Central memory CD8-positive, alpha-beta T cell (primary cell): Measurements from ENCODE around the gene SLIT3.

Source experiments
- ATAC-seq: fragments of 150-1000 bp; cut with Tn5 transposase; replicated peaks from 2 replicates; pipeline ENCODE4 v1.10.0; 2022; ENCODE audit warnings: mild to moderate bottlenecking, moderate FRiP score, moderate number of reproducible peaks; ENCODE audit not compliant: poor library complexity, severe bottlenecking; ENCODE audit errors: extremely low read depth
- DNase-seq, 2 donors: peaks; one replicate each; pipeline ENCODE4 v3.0.0; 2021; ENCODE audit warnings: low spot score in 2 of 2
- H3K27ac Mint-ChIP-seq: one replicate; pipeline ENCODE4 v1.8.0; 2022; ENCODE audit warnings: low read depth, mild to moderate bottlenecking, moderate library complexity, mixed read lengths
- H3K27me3 Mint-ChIP-seq: one replicate; pipeline ENCODE4 v1.8.0; 2022; ENCODE audit warnings: mixed read lengths
- H3K36me3 Mint-ChIP-seq: one replicate; pipeline ENCODE4 v1.8.0; 2022; ENCODE audit warnings: mild to moderate bottlenecking, moderate library complexity, mixed read lengths; ENCODE audit not compliant: insufficient read depth
- H3K4me1 Mint-ChIP-seq: one replicate; pipeline ENCODE4 v1.8.0; 2022; ENCODE audit warnings: mixed read lengths
- H3K4me3 Mint-ChIP-seq: one replicate; pipeline ENCODE4 v1.8.0; 2022; ENCODE audit warnings: mild to moderate bottlenecking, moderate library complexity, mixed read lengths
- H3K9me3 Mint-ChIP-seq: one replicate; pipeline ENCODE4 v1.8.0; 2022; ENCODE audit warnings: mixed read lengths

The SLIT3 gene

DNA sequence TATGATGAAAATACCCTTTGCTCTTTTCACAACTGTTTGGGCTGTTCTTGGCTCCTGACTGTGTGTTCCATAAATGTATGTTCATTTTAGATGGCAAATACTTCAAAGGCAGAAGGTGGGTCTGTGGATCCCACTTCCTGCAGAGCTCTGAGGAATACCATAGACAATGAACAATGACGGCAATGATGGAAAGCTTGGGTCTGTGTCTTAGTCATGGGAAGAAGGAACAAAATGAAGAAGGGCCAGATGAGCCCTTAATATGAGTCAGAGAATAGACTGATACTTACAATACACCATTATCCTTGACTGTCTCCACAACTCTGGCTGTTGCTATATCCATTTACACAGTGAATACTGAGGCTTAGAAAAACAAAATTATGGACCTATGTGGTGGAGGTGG, 126.0 kb downstream of the SLIT3 start:
- H3K27ac Mint-ChIP-seq = no peak overlapping the region
- no peak overlapping the region for H3K4me3 Mint-ChIP-seq
- no peak for ATAC-seq
- no peak for DNase-seq
- H3K9me3 Mint-ChIP-seq = no peaks in the 10 kb centered on the region
- H3K36me3 Mint-ChIP-seq = no peaks in the 10 kb centered on the region
- H3K27me3 Mint-ChIP-seq = peaks cover 3% of the 10 kb centered on the region
- H3K4me1 Mint-ChIP-seq = no peaks in the 10 kb centered on the region

DNA sequence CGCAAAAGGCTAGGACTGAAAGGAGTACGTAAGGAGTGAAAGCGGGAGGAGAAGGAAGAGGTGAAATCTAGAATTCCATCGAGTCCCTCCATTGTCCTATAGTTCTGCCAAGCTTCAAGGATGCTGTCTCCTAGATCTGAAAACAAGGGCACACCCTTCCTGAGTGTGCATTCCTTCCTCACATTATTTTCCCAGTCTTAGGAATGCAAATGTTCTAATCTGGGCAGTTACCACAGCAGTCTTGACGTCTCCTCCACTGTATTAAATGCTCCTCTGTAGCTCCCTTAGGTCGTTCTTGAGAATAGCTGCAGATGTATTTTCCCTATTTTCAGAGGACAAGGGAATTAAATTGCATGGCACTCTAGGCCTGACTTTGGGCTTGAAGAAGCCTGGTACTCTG, 127.6 kb downstream of the SLIT3 start:
- Mint-ChIP-seq H3K4me3 (no peak overlapping the region), H3K36me3 (no peaks in the 10 kb centered on the region), H3K4me1 (no peaks in the 10 kb centered on the region), H3K9me3 (no peaks in the 10 kb centered on the region), H3K27me3 (peaks cover 16% of the 10 kb centered on the region), H3K27ac (no peak overlapping the region)
- DNase-seq (no peak), ATAC-seq (no peak)

DNA sequence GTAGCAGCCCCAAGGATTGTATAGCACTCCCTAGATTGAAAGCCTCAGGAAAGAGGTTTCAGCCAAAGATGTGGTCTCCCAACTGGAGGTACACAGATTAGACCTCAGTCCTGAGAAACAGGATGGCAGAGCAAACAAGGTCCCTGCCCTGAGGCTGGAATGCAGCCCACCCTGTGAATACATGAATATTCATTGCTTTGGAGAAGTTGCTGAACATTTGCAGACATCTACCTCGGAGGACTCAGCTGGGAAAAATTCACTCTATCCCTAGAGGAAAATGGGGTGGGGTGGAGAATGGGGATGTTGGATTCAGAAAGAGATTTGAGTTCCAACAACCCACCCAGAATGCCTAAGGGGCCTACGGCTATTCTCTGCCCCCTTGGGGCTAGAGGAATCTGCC, 129.4 kb downstream of the SLIT3 start:
- Mint-ChIP-seq H3K4me3 (no peak overlapping the region), H3K27me3 (peaks cover 25% of the 10 kb centered on the region), H3K27ac (no peak overlapping the region), H3K36me3 (no peaks in the 10 kb centered on the region), H3K4me1 (no peaks in the 10 kb centered on the region), H3K9me3 (no peaks in the 10 kb centered on the region)
- no peak for ATAC-seq
- no peak for DNase-seq

DNA sequence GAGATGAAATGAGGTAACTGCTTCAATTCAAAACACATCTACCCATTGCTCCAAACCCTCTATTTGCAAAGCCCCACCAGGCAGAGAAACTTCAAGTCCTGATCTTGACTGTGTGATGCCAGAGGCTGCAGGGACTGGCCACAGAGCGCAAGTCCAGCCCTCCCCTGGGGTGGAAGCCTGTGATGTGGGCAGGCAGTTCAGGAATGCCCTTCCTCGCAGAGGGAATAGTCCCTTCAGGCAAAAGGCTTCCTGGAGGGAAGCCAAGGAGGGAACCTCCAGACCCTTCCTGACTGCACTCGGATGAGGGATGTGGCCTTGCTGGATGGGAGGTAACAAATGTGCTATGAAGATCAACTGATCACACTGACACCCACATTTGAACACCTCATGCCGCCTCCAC, 131.2 kb downstream of the SLIT3 start:
- no peak for ATAC-seq
- no peak overlapping the region for H3K4me3 Mint-ChIP-seq
- no peaks in the 10 kb centered on the region for H3K36me3 Mint-ChIP-seq
- no peak for DNase-seq
- no peak overlapping the region for H3K27ac Mint-ChIP-seq
- H3K9me3 Mint-ChIP-seq = no peaks in the 10 kb centered on the region
- no peaks in the 10 kb centered on the region for H3K4me1 Mint-ChIP-seq
- H3K27me3 Mint-ChIP-seq = peaks cover 25% of the 10 kb centered on the region

DNA sequence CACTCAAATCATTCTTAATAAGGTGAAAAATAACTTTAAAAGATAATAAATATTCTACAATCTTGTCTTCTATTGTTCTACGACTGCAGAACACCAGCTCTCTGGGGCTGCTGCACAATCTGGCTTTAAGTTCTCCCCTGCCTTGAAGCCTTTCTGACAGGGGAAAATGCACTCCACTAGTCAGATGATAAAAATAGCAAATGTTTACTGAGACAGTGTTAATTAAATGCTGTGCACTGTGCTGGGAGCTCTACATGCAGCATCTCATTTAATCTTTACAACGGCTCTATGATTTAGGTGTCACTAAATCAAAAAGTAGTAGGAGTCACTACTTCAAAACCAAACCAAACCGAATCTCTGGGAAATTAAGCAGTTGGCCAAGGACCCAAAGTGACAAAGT, 132.7 kb downstream of the SLIT3 start:
- Mint-ChIP-seq H3K9me3 (no peaks in the 10 kb centered on the region), H3K4me3 (no peak overlapping the region), H3K27me3 (peaks cover 25% of the 10 kb centered on the region), H3K27ac (no peak overlapping the region), H3K4me1 (no peaks in the 10 kb centered on the region), H3K36me3 (no peaks in the 10 kb centered on the region)
- ATAC-seq = no peak
- no peak for DNase-seq

DNA sequence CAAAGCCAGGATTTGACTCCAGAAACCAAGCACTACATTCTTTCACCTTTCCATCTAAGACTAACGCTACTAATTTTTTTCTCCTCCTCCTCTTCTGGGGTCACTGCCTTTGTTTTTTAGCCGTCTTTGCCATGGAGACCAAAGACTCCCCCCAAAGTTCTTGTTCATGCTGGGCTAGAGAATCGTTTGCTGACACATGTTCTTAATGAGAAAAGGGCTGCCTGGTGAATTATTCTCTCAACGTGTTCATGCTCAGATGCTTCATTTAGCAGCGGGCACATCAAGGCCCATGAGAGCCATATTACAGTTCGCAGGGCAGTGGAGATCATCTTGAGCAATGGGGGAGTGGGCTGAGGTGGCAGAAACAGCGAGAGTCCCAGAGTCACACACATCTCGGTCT, 134.9 kb downstream of the SLIT3 start:
- no peak overlapping the region for H3K27ac Mint-ChIP-seq
- H3K27me3 Mint-ChIP-seq = peaks cover 25% of the 10 kb centered on the region
- peaks cover 3% of the 10 kb centered on the region for H3K9me3 Mint-ChIP-seq
- H3K4me3 Mint-ChIP-seq = no peak overlapping the region
- H3K4me1 Mint-ChIP-seq = no peaks in the 10 kb centered on the region
- no peaks in the 10 kb centered on the region for H3K36me3 Mint-ChIP-seq
- DNase-seq = no peak
- no peak for ATAC-seq

DNA sequence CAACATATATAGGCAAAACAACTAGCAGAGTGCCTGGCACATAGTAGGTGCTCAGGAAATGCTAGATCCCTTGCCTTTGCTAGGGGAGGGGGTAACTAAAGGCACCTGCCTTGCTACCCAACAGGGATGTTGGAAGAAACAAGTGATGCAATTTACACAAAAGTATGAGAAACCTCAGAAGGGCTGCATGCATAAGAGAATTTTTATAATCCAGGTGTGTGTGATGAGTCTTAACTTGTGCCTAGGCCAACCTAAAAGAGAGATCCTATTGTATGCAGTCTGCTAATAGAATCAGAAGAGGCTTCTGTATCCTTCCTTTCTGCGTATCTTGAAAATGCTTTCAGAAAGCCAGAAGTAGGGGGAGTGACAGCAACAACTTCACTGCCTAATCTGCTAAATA, 135.9 kb downstream of the SLIT3 start:
- ATAC-seq = no peak
- H3K36me3 Mint-ChIP-seq = no peaks in the 10 kb centered on the region
- no peaks in the 10 kb centered on the region for H3K4me1 Mint-ChIP-seq
- peaks cover 24% of the 10 kb centered on the region for H3K27me3 Mint-ChIP-seq
- no peak overlapping the region for H3K4me3 Mint-ChIP-seq
- no peak for DNase-seq
- no peak overlapping the region for H3K27ac Mint-ChIP-seq
- H3K9me3 Mint-ChIP-seq = peaks cover 6% of the 10 kb centered on the region

DNA sequence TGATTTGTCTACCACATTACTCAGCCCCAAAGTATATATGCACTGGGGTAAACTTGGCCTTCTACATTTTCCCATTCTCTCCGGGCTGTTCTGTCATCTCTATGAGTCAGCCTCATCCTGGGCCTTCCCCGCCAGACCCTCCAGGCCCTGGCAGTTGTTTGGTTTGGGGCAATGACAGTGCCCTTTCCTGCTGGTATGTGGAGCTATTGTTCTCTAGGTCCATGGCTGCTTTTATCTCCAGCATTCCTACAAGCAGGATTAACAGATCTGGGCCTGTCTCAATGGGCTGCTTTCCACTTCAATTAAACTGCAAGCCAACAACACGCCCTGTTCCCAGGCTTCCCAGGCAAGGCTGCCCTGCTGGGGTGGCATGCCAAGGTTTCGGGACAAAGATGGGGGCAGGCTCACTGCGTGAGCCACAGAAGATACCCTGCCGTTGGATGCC, 136.4 kb downstream of the SLIT3 start:
- Mint-ChIP-seq H3K4me1 (no peaks in the 10 kb centered on the region), H3K36me3 (no peaks in the 10 kb centered on the region), H3K4me3 (no peak overlapping the region), H3K27ac (no peak overlapping the region), H3K27me3 (peaks cover 18% of the 10 kb centered on the region), H3K9me3 (peaks cover 6% of the 10 kb centered on the region)
- DNase-seq (no peak), ATAC-seq (no peak)

DNA sequence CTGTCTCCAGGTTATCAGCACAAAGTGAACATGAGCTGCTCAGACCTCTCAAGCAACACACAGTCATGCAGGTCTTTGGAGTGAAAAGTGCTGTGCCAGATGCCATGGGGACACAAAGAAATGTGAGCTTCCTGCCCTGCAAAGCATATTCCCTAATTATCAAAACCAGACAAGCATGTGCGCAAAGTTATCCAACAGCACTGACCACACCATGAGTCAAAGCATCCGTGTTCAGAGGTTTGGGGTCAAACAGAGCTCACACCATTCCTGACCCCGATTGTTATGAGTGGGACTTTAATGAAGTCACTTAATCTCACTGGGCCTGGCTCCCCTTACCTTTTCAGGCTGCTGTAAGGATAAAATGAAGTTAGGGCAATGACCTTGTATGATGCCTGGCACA, 138.5 kb downstream of the SLIT3 start:
- DNase-seq = no peak
- H3K27ac Mint-ChIP-seq = no peak overlapping the region
- no peak for ATAC-seq
- H3K9me3 Mint-ChIP-seq = peaks cover 6% of the 10 kb centered on the region
- no peak overlapping the region for H3K4me3 Mint-ChIP-seq
- no peaks in the 10 kb centered on the region for H3K36me3 Mint-ChIP-seq
- no peaks in the 10 kb centered on the region for H3K27me3 Mint-ChIP-seq
- no peaks in the 10 kb centered on the region for H3K4me1 Mint-ChIP-seq

DNA sequence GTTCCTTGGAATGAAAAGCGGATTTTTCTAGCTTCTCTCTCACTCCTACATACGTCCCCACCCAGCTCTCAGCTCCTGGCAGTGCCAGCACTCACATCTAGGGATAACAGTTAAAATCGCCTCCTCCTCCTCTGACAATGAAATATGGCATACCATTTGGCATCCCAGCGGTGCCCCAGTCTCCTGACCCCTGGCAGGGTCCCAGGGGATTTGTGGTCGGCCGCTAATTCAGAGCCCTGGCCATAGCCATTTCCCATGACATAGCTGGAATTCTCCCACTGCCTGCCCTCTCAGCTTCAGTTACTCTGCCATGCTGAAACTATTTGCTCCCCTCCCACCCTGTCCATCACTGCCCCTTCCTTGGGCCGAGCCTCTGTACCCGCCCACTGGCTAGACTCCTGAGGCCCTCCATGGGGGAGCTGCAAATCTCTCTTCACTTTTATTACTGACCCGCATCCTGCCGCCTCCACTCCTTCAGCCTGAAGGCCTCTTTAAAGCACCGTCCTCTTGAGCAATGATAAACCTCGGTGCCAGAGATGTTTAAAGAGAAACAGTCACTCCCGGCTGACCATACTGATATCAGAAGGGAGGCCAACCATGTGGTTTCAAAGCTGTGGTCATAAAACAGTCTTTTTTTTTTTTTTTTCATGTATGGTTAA, 139.8 kb downstream of the SLIT3 start:
- no peaks in the 10 kb centered on the region for H3K4me1 Mint-ChIP-seq
- no peak for ATAC-seq
- DNase-seq = no peak
- H3K27ac Mint-ChIP-seq = no peak overlapping the region
- H3K36me3 Mint-ChIP-seq = no peaks in the 10 kb centered on the region
- H3K27me3 Mint-ChIP-seq = no peaks in the 10 kb centered on the region
- peaks cover 6% of the 10 kb centered on the region for H3K9me3 Mint-ChIP-seq
- H3K4me3 Mint-ChIP-seq = no peak overlapping the region

DNA sequence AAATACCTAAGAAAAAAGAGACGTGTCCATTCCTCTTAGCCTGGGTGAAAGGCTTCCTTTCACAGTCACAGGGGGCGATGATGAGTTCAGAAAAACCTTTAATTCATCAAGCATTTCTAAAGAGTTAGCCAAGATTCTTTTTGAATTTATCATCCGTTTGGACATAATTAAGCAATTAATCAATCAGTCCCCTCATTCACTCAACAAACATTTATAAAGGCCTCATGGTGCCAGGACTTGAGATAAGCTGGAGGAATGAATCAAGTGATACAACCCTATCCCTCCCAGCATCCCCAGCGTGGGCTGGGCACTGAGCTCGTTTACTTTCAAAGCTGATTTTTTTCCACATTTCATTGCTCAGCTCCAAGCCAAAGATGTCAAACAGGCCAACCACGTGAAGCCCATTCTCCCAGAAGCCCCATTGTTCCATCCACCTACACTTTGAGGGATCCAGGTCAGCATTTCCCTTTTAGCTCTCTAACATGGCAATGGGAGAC, 140.5 kb downstream of the SLIT3 start:
- Mint-ChIP-seq H3K27ac (no peak overlapping the region), H3K36me3 (no peaks in the 10 kb centered on the region), H3K4me3 (no peak overlapping the region), H3K9me3 (peaks cover 6% of the 10 kb centered on the region), H3K27me3 (no peaks in the 10 kb centered on the region), H3K4me1 (no peaks in the 10 kb centered on the region)
- no peak for DNase-seq
- ATAC-seq = no peak

DNA sequence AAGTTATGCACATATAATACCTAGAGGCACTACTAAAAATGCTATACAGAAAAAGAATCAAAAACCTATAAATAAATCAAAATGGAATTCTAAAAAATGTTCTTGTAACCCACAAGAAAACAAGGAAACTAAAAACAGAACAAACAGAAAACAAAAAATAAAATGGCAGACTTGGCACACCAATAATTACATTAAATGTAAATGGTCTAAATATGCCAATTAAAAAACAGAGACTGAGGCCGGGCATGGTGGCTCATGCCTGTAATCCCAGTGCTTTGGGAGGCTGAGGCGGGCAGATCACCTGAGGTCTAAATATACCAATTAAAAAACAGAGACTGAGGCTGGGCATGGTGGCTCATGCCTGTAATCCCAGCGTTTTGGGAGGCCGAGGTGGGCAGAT, 142.2 kb downstream of the SLIT3 start:
- Mint-ChIP-seq H3K27ac (no peak overlapping the region), H3K36me3 (no peaks in the 10 kb centered on the region), H3K27me3 (peaks cover 9% of the 10 kb centered on the region), H3K9me3 (peaks cover 6% of the 10 kb centered on the region), H3K4me1 (no peaks in the 10 kb centered on the region), H3K4me3 (no peak overlapping the region)
- DNase-seq = no peak
- ATAC-seq = no peak

DNA sequence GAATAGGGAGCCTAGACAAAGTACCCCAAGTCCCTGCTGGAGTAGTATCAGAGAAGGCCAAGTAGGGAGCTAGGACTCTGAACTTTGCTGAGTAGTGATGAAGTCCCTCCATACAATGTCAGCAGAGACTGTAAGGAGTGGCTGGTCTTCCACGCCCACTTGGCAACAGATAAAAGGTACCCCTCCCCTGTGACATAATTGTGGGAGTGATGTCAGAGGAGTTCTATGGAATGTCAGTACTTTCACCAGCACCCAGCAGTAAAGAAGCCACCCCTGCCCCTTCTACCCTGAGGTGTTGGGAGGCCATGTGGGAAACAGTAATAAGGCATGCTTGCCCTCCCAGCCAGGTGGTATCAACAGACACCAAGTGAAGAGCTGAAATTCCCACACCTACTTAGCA, 143.9 kb downstream of the SLIT3 start:
- Mint-ChIP-seq H3K4me3 (no peak overlapping the region), H3K27ac (no peak overlapping the region), H3K36me3 (no peaks in the 10 kb centered on the region), H3K9me3 (peaks cover 6% of the 10 kb centered on the region), H3K27me3 (peaks cover 11% of the 10 kb centered on the region), H3K4me1 (no peaks in the 10 kb centered on the region)
- no peak for ATAC-seq
- DNase-seq = no peak
